ENCODE results near the gene ZRANB1.

- TF ChIP-seq CTCF (IDR thresholded peaks at IDR 0.05; ENCODE audit: poor library complexity) (no peak), EZH2phosphoT487 (IDR thresholded peaks at IDR 0.05; ENCODE audit: low read depth, severe bottlenecking, unreplicated experiment) (no peak)
Measured at GRCh38 chr10:124918906-124919305, 23.0 kb upstream of the ZRANB1 start.
